Measurements from ENCODE around the gene BAIAP2.

The BAIAP2 gene

DNA sequence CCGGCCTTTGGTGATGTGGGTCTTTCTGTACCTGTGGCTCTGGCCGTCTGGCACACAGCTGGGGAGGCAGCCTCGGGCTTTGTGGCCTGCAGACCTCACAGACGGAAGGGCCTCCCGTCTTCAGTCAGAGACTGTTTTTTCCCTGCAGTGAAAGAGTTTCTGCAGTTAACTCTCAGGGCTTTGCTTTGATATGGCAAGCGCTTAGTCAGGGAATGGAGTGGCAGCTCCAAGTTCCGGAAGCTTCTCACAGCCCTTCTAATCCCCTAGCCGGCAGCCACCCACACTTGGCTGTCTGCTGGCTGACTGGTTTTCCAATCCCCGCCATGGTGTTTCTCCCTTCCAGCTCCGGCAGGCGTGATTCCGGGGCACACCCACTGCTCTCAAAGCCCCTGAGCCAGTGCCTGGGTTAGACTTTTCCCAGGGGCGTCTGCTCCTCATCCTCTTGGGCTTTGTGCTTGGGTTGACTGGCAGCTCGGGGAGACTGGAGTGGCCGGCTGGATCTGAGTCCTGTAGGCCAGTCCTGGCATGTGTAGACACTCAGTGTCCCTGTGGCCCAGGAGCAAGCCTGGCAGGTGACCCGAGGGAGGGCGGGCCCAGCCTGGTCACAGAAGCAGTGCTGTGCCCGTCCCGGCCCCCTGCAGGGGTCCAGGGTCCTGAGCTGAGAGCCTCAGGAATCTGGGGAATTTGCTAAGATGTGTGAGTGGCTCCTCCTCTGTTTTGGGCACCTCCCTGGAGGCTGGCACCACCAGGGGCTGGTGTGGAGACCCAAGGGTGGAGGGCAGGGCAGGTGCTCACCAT, 29.9 kb downstream of the BAIAP2 start:
- H3K27me3 ChIP-seq (ENCODE audit: insufficient read depth, low read depth, severe bottlenecking), result no peaks in the 10 kb centered on the region

DNA sequence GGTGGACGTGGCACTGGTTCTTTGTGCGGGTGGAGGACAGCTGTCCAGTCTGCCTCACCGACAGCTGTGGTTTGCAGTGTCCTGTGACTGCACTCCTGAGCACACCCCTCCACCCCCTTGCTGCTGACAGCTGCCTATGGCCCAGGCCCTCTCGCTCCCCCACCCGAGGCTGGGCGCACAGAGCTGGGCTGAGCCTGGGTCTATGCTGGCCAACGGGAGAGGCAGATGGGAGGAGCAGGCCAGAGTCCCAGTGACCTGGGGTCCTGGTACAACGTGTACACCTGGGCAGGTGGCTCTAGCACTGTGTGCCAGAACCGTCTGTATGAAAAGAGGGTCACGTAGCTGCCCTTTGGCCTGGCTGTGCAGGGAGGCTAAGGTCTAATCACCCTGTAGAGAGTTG, 30.5 kb downstream of the BAIAP2 start:
- peaks cover 82% of the 10 kb centered on the region for H3K36me3 ChIP-seq
- peak overlapping the region; percentile 91 for H3K27ac ChIP-seq
- peak; percentile 54 for DNase-seq
- TF ChIP-seq, protein P1, sequence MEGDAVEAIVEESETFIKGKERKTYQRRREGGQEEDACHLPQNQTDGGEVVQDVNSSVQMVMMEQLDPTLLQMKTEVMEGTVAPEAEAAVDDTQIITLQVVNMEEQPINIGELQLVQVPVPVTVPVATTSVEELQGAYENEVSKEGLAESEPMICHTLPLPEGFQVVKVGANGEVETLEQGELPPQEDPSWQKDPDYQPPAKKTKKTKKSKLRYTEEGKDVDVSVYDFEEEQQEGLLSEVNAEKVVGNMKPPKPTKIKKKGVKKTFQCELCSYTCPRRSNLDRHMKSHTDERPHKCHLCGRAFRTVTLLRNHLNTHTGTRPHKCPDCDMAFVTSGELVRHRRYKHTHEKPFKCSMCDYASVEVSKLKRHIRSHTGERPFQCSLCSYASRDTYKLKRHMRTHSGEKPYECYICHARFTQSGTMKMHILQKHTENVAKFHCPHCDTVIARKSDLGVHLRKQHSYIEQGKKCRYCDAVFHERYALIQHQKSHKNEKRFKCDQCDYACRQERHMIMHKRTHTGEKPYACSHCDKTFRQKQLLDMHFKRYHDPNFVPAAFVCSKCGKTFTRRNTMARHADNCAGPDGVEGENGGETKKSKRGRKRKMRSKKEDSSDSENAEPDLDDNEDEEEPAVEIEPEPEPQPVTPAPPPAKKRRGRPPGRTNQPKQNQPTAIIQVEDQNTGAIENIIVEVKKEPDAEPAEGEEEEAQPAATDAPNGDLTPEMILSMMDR (IDR thresholded peaks at IDR 0.05; ENCODE audit: low read depth, low read length), result no peak
- no peak overlapping the region for H3K4me3 ChIP-seq (ENCODE audit: low read depth, low read length)
- no peaks in the 10 kb centered on the region for H3K9me3 ChIP-seq (ENCODE audit: severe bottlenecking)
- no peaks in the 10 kb centered on the region for H3K27me3 ChIP-seq (ENCODE audit: insufficient read depth, low read depth, severe bottlenecking)

More for the DNA sequence above, 29.9 kb downstream of the BAIAP2 start:
- Histone ChIP-seq H3K9me3 (ENCODE audit: severe bottlenecking) (no peaks in the 10 kb centered on the region), H3K36me3 (peaks cover 84% of the 10 kb centered on the region), H3K4me3 (ENCODE audit: low read depth, low read length) (no peak overlapping the region), H3K27ac (peak overlapping the region; percentile 91)
- peak; percentile 50 for DNase-seq
- TF ChIP-seq, protein P1 (IDR thresholded peaks at IDR 0.05; ENCODE audit: low read depth, low read length), result no peak

DNA sequence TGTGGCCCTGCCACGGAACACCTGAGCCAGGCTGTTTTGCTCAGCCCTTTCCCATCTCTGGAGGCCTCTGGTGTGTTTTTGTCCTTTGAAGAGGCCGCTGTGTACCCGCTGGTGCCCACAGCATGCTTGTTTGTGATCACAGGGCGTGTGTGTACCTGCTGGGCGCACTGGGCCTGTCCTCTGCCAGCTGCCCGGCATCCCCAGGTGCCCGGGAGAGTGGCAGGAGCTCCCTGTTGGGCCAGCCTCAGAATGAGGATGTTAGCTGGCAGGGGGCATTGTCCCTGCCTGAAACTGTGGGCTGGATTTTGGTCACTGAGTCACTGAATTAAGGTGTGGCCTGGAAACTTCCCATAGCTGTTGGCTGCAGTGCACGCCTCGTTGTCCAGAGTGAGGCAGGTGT, 31.1 kb downstream of the BAIAP2 start:
- Histone ChIP-seq H3K36me3 (peaks cover 76% of the 10 kb centered on the region), H3K4me3 (ENCODE audit: low read depth, low read length) (no peak overlapping the region), H3K9me3 (ENCODE audit: severe bottlenecking) (no peaks in the 10 kb centered on the region), H3K27me3 (ENCODE audit: insufficient read depth, low read depth, severe bottlenecking) (no peaks in the 10 kb centered on the region), H3K27ac (peak overlapping the region; percentile 91)
- no peak for DNase-seq
- TF ChIP-seq, protein P1 (IDR thresholded peaks at IDR 0.05; ENCODE audit: low read depth, low read length), result no peak

DNA sequence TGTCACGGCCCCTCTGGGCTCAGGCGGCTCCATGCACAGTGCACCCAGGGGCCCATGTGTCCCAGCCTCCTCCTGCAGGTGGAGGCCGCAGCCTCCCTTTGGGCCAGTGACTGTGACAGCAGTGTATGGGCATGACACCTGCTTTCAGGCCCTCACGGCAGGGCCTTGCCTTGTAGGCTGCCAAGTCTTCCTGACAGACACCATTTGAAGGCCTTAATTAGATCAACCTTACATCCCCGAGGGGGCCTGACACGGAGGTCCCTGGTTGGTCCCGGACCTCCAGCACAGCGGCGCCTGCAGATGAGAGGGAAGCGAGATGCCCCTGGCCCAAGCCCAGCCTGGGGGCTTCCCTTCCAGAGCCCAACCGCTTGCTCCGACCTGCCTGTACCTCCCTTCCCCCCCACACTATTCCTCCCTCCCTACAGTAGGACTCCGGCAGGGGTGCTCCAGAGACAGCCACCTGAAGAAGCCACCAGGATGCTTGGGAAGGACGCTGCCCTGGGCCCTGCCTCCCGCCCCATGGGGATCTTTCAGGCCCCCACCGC, 31.9 kb downstream of the BAIAP2 start:
- Histone ChIP-seq H3K36me3 (peaks cover 76% of the 10 kb centered on the region), H3K27ac (peak overlapping the region; percentile 91), H3K27me3 (ENCODE audit: insufficient read depth, low read depth, severe bottlenecking) (no peaks in the 10 kb centered on the region), H3K9me3 (ENCODE audit: severe bottlenecking) (no peaks in the 10 kb centered on the region), H3K4me3 (ENCODE audit: low read depth, low read length) (no peak overlapping the region)
- DNase-seq, result no peak
- TF ChIP-seq, protein P1 (IDR thresholded peaks at IDR 0.05; ENCODE audit: low read depth, low read length), result no peak

DNA sequence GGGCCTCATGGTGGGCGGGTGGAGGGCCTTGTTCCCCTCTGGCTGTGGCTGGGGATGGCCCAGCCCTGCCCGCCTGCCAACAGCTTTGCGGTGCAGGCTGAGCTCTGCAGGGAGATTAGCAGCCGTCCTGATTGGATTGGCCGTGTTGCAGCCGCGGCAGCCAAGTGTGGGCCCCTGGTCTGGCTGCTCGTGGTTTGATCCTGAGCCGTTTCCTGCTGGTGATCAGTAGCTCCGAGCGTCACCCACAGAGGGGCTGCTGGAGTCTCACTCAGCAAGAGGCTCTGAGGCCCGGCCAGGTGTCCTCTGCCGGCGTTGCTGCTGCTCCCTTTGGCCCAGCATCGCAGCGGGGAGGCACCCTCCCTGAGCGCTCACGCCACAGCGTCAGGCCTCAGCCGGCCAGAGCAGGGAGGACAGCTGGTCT, 32.5 kb downstream of the BAIAP2 start:
- TF ChIP-seq, protein P1 (IDR thresholded peaks at IDR 0.05; ENCODE audit: low read depth, low read length), result no peak
- peak; percentile 97 for DNase-seq
- peaks cover 74% of the 10 kb centered on the region for H3K36me3 ChIP-seq
- H3K4me3 ChIP-seq (ENCODE audit: low read depth, low read length), result peak overlapping the region; percentile 18; the same call in 1 of the 2 replicates
- H3K27me3 ChIP-seq (ENCODE audit: insufficient read depth, low read depth, severe bottlenecking), result no peaks in the 10 kb centered on the region
- H3K27ac ChIP-seq, result peak overlapping the region; percentile 91
- no peaks in the 10 kb centered on the region for H3K9me3 ChIP-seq (ENCODE audit: severe bottlenecking)

Data from WERI-Rb-1 (cell line).